Left hindlimb (tissue), 1 donor: ENCODE results near the gene TMEM60.
A peak's percentile ranks its signal among the peaks of the same experiment; 100 is the strongest.

ENCODE experiments used
- DNase-seq: peaks from one replicate; pipeline ENCODE4 v3.0.0-alpha.2; 2018

TMEM60 gene

GRCh38 chr7:77766801-77767605 is 31.2 kb downstream of the TMEM60 start:
- no peak for DNase-seq

DNA sequence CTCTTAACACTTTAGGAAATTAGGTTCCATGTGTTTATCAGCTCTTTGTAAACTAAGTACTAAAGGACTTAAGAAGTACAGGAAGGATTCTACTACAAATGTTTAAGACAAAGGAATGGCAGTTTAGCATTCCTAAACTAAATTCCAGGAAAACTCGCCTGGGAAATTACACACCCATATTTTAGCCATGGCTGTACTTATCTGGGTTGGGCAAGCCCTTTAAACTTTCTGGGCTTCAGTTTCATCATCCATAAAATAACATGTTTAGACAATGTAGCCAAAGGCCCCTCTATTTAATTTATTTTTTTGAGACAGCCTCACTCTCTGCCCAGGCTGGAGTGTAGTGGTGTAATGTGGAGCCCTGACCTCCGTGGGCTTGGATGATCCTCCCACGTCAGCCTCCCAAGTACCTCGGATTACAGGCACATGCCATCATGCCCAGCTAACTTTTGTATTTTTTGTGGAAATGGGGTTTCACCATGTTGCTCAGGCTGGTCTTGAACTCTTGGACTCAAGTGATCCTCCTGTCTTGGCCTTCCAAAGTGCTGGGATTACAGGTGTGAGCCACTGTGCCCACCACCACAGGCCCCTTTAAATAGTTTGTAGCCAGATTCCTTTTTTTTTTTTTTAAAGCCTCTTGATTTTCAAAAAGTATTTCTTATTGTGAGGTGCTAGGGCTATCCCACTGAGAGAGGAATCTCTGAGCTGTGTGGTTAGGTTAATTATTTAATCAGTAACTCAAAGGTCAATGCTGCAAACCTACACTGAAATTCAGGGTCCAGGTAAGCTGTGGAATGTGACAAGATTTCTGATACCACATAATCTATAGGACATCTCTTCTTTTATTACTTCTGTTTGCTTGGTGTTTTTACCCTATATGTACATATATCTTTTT is 32.1 kb downstream of the TMEM60 start:
- DNase-seq = no peak

GRCh38 chr7:77765481-77765880 is 32.8 kb downstream of the TMEM60 start:
- no peak for DNase-seq

- no peak for DNase-seq
These were observed 37.3 kb downstream of the TMEM60 start for GRCh38 chr7:77760809-77761453.

DNA sequence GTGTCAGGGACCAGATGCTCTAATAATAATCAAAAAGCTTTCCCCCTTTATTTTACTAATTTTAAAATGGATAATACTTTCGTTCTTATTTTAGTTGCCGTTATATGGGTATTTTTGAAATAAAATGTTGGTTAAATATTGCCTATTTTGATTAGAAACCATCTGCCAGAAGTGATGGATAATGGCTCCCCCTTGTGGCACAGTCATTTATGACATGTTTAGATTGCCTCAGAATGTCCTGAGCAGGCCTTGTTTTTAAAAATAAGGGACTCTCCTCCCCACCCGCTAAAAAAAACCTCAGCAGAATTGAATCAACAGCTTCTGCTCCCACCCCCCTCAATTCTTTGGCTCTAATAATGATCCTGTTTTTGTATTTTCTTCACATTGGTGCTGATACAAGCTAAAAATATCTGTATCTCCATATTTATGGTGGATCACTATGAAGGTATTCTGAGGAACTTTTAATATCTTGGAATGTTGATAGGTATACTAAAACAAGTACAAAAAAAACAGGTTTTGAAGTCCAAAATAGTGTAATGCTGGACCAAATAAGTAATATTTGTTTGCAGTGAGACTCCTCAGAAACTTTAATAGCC is 38.8 kb downstream of the TMEM60 start:
- peak; percentile 38 for DNase-seq

GRCh38 chr7:77757589-77757988 is 40.6 kb downstream of the TMEM60 start:
- no peak for DNase-seq

DNA sequence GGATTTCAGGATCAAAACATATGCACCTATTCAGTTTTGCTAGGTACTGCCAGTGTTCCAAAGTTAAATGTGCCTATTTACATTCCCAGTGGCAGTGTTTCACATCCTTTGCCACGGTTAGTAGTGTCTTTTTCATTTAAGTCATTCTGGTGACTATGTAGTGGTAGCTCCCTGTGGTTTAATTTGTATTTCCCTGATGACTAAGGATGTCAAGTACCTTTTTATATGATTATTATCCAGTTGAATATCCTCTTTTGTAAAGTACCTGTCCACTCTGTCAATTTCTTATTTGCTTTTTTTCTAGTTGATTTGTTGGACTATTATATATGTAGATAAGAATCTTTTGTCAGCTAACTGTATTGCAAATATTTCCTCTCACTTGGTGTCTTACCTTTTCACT is 45.1 kb downstream of the TMEM60 start:
- no peak for DNase-seq

DNA sequence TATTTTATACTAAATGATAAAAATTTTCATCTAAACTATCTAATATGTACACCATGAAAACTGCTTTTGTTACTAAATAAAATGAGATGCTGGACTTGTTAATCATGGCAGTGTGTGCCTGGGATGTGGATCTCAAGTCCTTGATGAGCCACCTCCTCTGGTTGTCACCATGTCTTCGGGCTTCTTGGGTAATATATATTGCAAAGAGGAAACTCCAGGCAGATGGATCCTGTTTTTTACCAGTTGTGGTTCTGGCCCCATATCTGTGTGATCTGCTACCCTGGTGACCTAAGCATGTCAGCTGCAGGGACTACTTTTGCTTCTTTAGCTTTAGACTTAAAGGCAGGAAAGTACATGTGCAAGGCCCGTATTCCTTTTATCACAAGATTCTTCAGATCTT is 46.2 kb downstream of the TMEM60 start:
- no peak for DNase-seq

DNA sequence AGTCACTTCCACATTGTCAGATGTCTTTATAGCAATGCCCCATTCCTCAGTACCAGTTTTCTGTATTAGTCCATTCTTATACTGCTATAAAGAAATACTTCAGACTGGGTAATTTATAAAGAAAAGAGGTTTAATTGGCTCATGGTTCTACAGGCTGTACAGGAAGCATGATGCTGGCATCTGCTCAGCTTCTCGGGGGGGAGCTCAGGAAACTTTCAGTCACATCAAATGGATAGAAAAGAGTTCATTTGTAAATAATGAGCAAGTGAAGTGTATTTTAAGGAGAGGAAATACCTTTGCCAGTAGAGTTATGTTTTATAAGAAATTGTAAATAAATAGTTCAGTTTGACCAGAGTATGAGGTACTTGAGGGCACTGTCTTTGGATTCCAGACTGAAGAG is 50.5 kb downstream of the TMEM60 start:
- no peak for DNase-seq

GRCh38 chr7:77747178-77747577 is 51.1 kb downstream of the TMEM60 start:
- no peak for DNase-seq

- DNase-seq = no peak
These were observed 51.4 kb downstream of the TMEM60 start for GRCh38 chr7:77746824-77747165.

GRCh38 chr7:77746164-77746823 is 51.9 kb downstream of the TMEM60 start:
- no peak for DNase-seq

DNA sequence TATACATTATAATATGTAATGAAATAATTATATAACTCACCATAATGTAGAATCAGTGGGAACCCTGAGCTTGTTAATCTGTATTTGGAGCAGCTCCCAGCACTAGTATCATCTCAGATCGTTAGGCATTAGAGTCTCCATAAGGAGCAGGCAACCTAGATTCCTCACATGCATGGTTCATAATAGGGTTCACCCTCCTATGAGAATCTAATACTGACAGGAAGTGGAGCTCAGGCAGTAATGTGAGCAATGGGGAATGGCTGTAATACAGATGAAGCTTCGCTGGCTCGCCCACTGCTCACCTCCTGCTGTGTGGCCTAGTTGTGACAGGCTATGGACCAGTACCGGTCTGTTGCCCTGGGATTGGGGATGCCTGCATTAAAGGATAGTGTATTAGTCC is 52.5 kb downstream of the TMEM60 start:
- no peak for DNase-seq
